Chondrocyte (in vitro differentiated cells): Measurements from ENCODE around the gene ARMC9. TPM values are rescaled to one million over a fixed set of nuclear protein-coding genes. Genes with fewer than 3 reads are reported as not detected.
A peak's percentile ranks its signal among the peaks of the same experiment; 100 is the strongest.

Source experiments
- DNase-seq: peaks from one replicate; pipeline ENCODE4 v3.0.0; 2021; ENCODE audit warnings: mixed read lengths, low spot score
- H3K27ac Mint-ChIP-seq: one replicate; pipeline ENCODE4 v1.8.0; 2021; ENCODE audit warnings: mild to moderate bottlenecking, moderate library complexity, mixed read lengths; ENCODE audit not compliant: unreplicated experiment
- H3K27me3 Mint-ChIP-seq: 2 replicates; pipeline ENCODE4 v1.8.0; 2021; ENCODE audit warnings: low read depth, mixed read lengths
- H3K36me3 Mint-ChIP-seq: 2 replicates; pipeline ENCODE4 v1.8.0; 2021; ENCODE audit warnings: low read depth, mixed read lengths
- H3K4me1 Mint-ChIP-seq: 2 replicates; pipeline ENCODE4 v1.8.0; 2021; ENCODE audit warnings: low read depth, mild to moderate bottlenecking, mixed read lengths
- H3K4me3 Mint-ChIP-seq: one replicate; pipeline ENCODE4 v1.8.0; 2021; ENCODE audit warnings: mild to moderate bottlenecking, moderate library complexity, mixed read lengths; ENCODE audit not compliant: unreplicated experiment
- H3K9me3 Mint-ChIP-seq: 2 replicates; pipeline ENCODE4 v1.8.0; 2021; ENCODE audit warnings: low read depth, mixed read lengths
- total RNA-seq: library from RNA; stranded (reverse); gene quantifications from 3 replicates; pipeline ENCODE4 v1.2.1, GENCODE V29; 2021
- TF ChIP-seq, protein P1 (sequence below): fragments of 200-600 bp; sonication (generic); IDR thresholded peaks from 2 replicates; pipeline ENCODE4 v1.5.0; 2021; ENCODE audit warnings: antibody characterized with exemption, mild to moderate bottlenecking, moderate library complexity

The ARMC9 gene
- total RNA-seq, 1 donor from 2014 or later: 188 TPM

DNA sequence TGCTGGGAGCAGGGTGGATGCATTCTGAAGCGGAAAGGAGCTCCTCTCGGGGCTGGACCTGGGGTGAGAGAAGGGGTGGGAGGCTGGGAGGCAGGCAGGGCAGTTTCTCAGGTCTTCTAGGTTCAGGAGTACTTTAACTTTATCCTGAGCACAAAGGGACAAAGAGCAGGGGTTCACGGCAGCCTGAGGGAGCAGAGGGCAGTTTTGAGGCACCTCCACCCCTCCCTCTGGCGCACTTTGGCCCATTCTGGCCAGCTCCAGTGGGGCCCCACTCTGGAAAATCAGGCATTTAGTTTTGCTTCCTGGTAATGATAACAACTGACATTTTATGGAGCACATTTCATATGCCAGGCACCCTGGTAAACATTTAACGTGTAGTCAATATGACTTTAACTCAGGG lies 211.3 kb downstream of the ARMC9 start:
- H3K27ac Mint-ChIP-seq: no peak overlapping the region

DNA sequence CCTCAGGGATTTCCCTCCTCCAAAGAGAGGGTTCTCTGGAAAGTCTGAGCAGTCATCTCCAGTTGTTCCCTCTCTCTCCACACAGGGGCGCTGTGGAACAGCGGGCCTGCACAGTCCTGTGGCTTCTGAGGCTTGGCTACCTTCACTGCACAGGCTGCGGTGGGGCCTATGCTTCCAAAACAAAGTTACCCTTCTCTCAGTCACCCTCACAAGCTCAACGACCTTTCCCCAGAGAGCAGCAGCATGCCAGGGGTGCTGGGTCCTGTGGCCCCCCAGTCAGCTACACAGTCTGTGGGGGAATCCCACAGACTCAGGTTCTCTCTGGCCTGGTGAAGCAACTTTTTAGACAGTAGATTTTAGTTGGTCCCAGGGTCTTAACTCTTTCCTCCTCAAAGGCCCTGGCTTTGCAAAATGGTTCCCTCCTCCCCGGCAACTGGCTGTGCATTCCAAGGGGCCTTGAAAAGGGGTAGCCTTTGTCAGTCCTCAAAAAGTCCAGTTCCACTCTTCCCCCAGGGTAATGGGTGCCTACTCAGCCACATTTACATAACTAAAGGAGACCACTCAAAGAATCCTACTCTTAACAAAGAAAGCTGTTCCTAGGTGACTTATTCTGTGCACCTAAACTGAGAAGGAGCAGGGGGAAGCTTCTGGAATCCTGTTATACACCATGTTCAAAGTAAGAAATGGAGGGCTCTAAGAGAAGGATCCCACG lies 212.0 kb downstream of the ARMC9 start:
- no peaks in the 10 kb centered on the region for H3K27me3 Mint-ChIP-seq
- peaks cover 37% of the 10 kb centered on the region for H3K4me1 Mint-ChIP-seq
- no peak overlapping the region for H3K4me3 Mint-ChIP-seq
- H3K27ac Mint-ChIP-seq: no peak overlapping the region
- TF ChIP-seq, protein P1, sequence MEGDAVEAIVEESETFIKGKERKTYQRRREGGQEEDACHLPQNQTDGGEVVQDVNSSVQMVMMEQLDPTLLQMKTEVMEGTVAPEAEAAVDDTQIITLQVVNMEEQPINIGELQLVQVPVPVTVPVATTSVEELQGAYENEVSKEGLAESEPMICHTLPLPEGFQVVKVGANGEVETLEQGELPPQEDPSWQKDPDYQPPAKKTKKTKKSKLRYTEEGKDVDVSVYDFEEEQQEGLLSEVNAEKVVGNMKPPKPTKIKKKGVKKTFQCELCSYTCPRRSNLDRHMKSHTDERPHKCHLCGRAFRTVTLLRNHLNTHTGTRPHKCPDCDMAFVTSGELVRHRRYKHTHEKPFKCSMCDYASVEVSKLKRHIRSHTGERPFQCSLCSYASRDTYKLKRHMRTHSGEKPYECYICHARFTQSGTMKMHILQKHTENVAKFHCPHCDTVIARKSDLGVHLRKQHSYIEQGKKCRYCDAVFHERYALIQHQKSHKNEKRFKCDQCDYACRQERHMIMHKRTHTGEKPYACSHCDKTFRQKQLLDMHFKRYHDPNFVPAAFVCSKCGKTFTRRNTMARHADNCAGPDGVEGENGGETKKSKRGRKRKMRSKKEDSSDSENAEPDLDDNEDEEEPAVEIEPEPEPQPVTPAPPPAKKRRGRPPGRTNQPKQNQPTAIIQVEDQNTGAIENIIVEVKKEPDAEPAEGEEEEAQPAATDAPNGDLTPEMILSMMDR: peak; percentile 69
- peaks cover 1% of the 10 kb centered on the region for H3K36me3 Mint-ChIP-seq
- DNase-seq: no peak
- peaks cover 4% of the 10 kb centered on the region for H3K9me3 Mint-ChIP-seq

More for the DNA sequence above, 211.3 kb downstream of the ARMC9 start:
- peak; percentile 51 for DNase-seq
- TF ChIP-seq, protein P1: no peak
- Mint-ChIP-seq H3K4me1 (peaks cover 32% of the 10 kb centered on the region), H3K4me3 (no peak overlapping the region), H3K9me3 (peaks cover 4% of the 10 kb centered on the region), H3K27me3 (no peaks in the 10 kb centered on the region), H3K36me3 (peaks cover 1% of the 10 kb centered on the region)

DNA sequence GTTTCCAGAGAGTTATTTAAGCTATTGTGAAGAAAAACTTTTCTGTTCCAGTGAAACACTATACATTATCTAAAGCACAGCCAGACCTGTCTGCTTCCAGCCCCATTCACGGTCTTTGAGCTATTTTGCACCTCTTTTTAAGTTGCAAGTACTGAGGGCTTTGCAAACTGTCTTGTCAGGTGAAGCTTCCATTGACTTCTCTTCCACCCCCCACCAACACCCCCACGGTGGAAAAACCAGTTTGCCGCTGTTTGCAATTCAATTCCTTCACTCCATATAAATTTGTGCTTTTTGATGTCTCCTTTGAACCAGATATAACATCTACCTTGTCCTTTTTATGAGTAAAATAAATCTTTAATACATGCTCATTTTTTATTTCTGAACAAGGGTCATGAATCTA lies 212.8 kb downstream of the ARMC9 start:
- Mint-ChIP-seq H3K27ac (no peak overlapping the region), H3K4me3 (peak overlapping the region; percentile 63), H3K36me3 (peaks cover 1% of the 10 kb centered on the region), H3K9me3 (peaks cover 4% of the 10 kb centered on the region), H3K27me3 (no peaks in the 10 kb centered on the region), H3K4me1 (peaks cover 29% of the 10 kb centered on the region)
- TF ChIP-seq, protein P1: no peak
- no peak for DNase-seq

DNA sequence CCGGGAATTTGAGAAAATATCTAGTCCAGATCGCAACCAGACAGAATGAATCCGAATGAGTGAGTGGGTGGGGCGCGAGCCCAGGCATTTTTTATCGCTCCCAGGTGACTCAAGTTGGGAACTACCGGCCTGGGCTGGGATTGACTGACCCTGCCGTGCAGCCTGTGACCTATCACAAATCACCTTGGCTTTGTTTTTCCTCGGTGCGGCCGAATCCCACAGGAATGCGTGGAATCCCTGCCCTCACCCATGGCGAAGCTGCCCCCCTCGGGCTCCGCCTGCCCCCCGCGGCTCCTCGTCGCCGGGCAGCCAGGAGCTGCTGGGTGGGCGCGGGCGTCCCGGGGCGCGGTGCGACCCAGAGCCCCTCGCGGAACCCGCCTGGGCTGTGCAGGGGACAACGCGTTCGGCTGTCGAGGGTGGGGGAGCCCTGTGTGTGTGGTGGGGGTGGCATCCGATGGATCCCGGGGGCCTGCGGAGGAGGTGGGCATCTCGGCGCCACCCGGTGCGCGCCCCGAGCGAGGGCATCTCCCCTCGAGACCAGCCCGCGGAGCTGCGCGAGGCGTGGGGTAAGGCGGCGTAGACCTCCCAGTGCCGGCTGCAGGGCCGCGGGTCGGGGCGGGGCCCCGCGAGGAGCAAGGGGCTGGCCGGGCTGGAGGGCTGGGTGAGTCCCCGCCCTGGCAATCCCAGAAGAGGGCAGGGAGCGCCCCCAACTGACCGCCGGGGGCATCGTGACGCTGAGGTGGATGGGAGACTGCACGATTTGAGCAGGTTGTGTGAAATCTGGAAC lies 213.6 kb downstream of the ARMC9 start:
- DNase-seq: peak; percentile 88
- H3K36me3 Mint-ChIP-seq: peaks cover 1% of the 10 kb centered on the region
- TF ChIP-seq, protein P1: peak; percentile 95
- H3K9me3 Mint-ChIP-seq: peaks cover 4% of the 10 kb centered on the region
- H3K27me3 Mint-ChIP-seq: no peaks in the 10 kb centered on the region
- peak overlapping the region; percentile 63 for H3K4me3 Mint-ChIP-seq
- H3K4me1 Mint-ChIP-seq: peaks cover 21% of the 10 kb centered on the region
- no peak overlapping the region for H3K27ac Mint-ChIP-seq

DNA sequence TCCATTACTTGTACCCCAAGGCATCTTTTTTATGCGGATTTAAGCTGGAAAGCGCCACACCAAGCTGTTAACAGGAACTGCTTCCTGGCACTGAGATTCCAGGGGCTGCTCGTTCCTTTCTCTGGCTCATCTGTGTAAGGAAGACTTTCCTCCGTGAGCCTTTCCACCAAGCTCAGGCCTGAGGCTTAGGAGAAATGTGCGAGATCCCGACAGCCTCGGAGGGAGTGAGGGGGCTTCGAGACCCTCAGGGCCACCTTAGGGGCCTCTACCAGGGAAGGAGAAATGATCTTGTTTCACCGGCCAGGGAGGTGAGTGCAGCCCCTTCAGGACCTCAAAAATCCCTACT lies 214.2 kb downstream of the ARMC9 start:
- TF ChIP-seq, protein P1: no peak
- Mint-ChIP-seq H3K4me1 (peaks cover 20% of the 10 kb centered on the region), H3K4me3 (peak overlapping the region; percentile 63), H3K36me3 (peaks cover 1% of the 10 kb centered on the region), H3K27me3 (no peaks in the 10 kb centered on the region), H3K27ac (no peak overlapping the region), H3K9me3 (peaks cover 4% of the 10 kb centered on the region)
- DNase-seq: peak; percentile 36
